Measurements from ENCODE around the gene PCDH12. TPM values are rescaled to one million over a fixed set of nuclear protein-coding genes. Genes with fewer than 3 reads are reported as not detected.
"Not testable (repeated sequence)": the region's sequence is repeated elsewhere in the genome, so short reads cannot be mapped to it uniquely, and the experiment has no call there.

Gene PCDH12
- total RNA-seq, 1 donor from 2014 or later = 0.45 TPM

DNA sequence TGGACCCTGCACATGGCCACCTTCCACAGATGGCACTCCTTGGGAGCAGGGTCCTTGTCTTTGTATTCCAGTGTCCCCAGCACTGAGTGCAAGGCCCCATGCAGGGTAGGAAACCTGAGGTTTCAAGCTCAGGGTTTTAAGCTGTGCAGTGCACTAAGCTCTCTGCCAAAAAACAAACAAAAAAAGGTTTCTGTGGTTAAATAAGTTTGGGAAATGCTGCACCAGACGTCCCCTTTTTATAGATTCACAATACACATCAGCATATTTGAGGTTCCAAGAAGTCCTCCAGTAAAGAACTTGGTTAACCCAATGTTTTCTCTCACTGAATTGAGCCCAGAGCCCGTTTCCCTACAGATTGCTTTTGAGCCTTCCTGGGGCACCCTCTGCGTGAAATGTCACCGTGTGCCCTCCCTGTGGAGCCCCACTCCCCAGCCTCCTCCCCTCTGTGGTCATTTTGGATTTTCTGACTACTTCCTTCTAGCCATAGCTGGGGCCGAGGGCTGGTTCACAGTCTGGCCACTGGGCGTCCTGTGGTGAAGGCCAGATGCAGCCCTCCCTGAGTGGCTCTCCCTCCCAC lies 17.2 kb downstream of the PCDH12 start:
- no peak for DNase-seq (ENCODE audit: low read depth)

DNA sequence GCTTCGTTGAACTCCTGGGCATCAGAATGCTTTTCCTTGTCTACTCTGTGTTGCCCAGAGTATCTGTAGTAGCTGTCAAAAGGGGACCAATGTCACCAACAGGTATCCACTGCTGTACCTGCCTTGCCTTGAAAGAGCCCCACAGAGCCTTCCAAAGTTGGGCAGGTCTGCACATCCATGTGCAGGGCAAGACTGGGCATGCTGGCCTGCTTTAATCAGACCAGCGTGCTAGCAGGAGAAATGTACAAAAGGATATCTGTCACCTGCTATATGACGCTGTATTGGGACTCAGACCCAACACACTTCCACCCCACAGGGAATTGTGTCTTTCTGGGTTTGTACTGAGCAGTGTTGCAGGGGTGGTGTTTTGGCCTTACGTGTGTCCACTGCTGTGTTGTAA lies 22.5 kb downstream of the PCDH12 start:
- no peak for DNase-seq (ENCODE audit: low read depth)

DNA sequence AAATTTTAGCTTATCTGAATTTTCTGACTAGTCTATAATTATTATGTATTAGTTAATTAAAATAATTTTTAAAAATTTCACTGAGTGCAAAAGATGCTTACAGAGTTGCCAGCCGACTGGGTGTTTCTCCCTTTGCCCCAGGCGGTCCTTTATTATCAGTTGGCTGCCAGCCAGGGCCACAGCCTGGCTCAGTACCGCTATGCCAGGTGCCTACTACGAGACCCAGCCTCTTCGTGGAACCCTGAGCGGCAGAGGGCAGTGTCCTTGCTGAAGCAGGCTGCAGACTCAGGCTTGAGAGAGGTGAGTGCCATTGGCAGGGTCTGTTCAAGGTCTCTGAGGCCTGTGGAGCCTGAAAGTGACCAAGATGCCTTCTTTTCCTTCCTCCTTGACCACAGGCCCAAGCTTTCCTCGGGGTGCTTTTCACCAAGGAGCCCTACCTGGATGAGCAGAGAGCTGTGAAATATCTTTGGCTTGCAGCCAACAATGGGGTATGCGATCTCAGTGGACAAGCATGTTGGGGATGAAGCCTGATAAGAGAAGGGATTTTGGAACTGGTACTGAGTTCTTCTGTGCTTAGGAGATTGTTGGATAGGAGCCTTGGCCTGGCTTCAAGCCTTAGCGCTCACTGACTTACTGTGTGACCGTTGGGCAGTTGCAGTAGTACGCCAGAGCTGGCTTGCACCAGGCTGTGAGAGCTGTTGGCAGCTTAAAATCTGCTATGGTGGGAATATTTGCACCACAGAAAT lies 23.7 kb downstream of the PCDH12 start:
- DNase-seq (ENCODE audit: low read depth) = no peak

DNA sequence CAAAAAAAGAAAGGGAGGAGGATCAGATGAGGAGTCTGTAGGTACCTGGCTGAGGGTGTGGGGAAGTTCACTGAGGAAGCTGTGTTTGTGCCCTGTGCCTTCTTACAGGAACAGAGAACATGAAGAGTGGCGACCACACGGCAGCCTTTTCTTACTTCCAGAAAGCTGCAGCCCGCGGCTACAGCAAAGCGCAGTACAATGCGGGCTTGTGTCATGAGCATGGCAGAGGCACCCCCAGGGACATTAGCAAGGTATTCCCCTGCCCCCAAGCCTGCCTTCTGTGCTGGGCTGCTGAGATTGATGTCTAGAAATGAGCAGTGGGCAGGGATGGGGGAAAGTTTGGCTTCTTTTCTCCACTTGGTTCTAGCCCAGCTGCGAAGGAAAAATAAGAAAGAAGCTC lies 24.9 kb downstream of the PCDH12 start:
- no peak for DNase-seq (ENCODE audit: low read depth)

DNA sequence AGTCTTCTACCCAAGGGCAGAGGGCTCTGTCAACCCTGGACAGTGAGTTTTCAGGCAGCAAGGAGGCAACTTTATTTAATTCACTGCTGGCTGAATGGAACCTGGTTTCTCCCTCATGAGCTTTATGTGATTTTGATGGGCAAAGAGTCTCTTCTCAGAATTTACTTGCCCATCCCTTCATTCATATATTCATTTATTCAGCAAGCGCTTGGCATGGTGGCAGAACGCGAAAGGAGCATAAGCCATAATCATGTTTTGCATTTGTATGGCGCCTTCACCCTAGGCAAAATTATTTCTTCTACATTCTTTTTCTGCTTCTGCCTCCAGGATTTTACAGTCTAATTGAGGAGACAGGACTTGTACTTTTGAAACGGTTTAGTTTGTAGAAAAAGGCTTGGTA lies 26.3 kb downstream of the PCDH12 start:
- DNase-seq (ENCODE audit: low read depth) = no peak

DNA sequence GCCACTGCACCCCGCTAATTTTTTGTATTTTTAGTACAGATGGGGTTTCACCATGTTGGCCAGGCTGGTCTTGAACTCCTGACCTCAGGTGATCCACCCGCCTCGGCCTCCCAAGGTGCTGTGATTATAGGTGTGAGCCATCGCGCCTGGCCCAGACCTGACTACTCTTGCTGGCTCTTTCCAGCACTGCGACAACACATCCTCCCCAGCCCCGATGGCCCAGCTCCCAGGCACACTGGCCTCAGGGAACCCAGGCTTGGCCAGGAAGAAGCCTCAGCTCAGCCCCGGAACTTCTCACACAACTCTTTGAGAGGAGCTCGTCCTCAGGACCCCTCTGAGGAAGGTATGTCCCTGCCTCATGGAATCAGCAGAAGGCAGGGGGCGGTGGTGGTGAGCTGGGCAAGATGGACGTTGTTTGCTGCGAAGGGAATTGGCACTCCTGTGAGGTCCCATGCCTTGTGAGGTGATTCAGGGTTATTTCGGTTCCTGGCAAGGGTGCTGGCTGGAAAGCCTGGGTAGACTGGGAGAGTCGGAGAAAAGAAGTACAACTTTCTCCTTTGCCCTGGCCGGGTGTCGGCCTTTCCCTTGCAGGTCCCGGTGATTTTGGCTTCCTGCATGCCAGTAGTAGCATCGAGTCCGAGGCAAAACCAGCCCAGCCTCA lies 28.5 kb downstream of the PCDH12 start:
- no peak for DNase-seq (ENCODE audit: low read depth)

DNA sequence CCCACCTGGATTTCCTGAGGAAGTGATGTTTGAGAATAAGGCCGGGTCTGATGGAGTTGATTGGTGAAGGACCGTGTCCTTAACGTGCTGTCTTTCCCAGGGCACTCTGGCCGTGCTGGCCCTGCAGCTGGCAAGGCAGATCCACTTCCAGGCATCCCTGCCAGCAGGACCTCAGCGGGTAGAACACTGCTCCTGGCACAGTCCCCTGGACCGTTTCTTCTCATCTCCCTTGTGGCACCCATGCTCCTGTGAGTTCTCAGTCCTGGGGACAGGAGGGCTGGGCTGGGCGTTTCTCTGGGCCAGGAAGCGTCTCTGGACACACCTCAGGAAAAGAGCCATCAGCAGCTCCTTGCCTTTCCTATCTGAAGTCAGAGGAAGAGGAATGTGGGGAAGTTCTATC lies 30.0 kb downstream of the PCDH12 start:
- DNase-seq (ENCODE audit: low read depth) = no peak

DNA sequence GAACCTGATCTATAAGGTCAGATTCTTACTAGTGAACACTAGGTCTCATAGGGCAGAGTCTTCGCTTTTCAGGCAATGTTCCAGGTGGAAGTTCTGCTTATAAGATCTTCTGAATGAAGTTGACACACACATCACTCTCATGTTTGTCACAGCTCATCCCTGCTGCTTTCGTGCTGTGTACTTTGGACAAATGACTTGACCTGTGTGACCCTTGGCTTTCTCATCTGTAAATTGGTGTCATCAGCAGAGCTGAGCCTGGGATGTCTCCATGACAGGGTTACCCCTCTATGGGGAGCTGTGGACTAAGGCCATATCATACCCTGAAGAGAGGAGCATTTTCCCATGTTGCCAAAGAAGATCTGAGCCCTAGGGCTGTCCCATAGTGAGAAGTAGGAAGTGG lies 31.6 kb downstream of the PCDH12 start:
- DNase-seq (ENCODE audit: low read depth) = no peak

DNA sequence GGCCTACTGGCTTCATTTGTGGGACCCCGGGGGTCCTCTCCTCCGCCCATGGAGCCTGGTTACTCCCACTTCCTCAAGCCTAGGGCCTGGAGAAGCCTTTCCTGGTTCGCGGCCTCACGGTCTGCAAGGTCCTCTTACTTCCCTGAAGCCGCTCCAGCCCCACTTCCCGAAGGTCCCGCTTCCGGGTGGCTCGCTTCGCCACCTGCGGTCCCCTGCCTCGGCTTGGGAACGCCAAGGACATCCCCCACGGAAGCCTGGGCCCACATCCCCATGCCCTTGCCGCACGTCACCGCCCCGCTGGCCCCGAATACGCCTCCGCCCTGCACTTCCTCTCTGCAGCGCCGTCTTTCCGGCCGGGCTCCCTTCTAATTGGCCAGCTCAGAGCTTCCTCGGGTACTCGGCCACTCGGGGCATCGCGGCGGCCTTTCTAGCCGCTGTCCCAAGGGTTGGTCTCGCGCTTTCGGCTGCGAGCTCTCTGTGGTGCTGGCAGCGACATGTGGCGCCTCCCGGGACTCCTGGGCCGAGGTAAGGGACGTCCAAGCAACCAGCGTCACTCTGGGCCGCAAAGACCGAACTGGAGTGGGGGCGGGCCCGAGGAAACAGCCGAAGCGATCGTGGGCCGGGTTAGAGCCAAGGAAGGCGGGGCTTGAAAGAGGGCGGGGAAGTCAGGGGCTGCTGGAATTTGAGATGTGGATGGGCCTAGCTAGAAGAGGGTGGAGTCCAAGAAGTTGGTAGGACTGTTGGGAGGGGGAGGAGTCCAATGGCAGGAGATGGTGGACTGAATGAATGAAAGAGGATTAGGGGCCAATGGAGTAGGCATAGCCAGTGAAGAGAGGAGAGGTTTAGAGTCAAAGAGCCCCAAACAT lies 34.3 kb downstream of the PCDH12 start, which contains the start of gene DELE1:
Gene DELE1, plus strand, starts transcription at position 424 of the 866 bp plus-strand sequence. Its CDS starts 71 bp downstream, at position 495.
- DNase-seq (ENCODE audit: low read depth) = peak; percentile 90

DNA sequence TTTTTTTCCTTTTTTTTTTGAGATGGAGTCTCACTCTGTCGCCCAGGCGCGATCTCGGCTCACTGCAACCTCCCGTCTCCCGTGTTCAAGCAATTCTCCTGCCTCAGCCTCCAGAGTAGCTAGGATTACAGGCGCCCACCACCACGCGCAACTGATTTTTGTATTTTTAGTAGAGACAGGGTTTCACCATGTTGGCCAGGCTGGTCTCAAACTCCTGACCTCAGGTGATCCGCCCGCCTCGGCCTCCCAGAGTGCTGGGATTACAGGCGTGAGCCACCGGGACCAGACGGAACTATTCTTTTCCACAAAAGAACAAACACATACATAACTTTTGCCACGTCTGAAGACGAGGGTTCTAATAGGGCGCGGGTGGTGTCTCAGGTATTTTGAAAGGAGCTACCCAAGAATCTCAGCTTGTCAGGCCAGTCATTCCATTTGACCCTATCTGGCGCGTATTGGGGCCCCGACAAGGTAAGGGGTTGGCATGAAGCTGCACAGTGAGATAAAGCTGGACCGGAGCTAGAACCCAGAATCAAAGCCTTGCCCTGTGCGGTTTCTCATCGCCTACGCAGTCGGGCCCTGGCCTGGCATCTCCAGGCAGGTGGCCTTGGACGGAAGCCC lies 35.1 kb downstream of the PCDH12 start:
- DNase-seq (ENCODE audit: low read depth) = not testable (repeated sequence)

DNA sequence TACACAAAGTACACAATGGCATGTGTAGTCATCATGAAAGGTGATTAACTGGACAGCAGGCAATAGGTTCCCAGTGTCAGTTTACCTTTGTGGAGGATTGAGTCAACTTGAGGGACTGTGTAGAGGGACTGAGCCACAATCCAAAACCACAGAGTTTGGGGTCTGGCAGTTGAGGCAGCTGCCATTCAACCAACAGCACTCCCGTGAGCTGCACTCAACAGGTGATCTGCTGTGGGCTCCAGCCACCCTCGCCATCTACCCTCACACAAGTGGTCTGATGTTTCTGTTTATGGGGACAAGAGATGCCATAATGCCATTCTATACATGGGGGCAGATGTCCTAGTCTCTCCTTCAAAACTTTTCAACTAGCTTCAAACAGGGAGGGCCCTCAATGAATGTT lies 37.2 kb downstream of the PCDH12 start:
- DNase-seq (ENCODE audit: low read depth) = no peak

DNA sequence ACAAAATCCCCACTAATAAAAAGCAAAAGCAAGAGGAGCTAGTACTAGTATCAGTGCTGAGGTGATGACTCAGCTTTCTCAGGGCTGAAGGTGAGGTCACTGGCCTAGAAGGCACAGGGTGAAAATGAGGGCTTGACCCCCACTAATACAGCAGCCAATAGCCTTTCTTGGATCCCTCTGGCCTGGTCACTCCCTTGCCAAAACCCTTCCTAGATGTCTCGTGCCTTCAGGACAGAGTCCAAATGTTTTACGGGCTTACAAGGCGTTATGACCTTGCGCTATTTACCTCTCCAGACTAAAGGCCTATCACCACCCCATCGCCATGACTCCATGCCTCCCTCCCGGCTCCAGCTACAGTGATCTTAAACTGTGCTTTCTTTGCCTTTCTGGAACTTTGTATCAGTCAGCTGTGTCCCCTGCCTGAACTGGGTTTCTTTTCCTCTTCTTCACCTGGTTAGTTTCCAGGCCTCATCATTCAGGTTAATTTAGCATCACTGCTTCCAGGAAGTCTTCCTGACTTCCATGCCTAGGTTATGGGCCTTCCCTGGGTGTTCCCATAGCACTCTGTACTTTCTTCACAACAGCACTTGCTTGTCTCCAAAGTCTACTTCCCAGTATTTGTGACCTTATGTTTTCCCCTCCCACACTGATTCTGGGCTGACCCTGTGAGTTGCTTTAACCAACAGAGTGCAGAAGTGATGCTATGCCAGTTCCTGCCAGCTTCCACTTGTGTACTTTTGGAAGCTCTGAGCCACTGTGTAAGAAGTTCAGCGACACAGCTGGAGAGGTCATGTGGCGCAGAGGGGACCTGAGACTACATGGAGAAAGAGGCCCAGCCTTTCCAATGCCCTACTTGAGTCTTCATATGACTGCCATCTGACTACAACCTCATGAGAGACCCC lies 38.5 kb downstream of the PCDH12 start:
- no peak for DNase-seq (ENCODE audit: low read depth)

DNA sequence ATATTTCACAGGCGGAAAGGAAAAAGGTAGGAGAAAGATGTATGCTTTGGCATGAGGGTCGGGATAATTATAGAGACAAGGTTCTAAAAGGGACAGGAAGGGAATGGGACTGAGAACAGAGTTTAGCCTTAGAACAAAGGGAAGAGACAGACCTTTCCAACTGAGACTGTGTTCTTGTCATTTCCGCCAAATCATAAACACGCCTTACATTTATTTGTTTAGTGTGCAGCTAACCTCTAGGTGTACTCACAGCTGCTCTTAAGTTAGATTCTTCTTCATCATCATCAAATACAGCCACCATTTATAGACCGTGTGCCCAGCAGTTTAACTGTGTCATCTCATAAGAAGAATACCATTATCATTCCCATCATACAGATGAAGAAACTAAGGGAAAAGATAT lies 40.2 kb downstream of the PCDH12 start:
- DNase-seq (ENCODE audit: low read depth) = no peak

DNA sequence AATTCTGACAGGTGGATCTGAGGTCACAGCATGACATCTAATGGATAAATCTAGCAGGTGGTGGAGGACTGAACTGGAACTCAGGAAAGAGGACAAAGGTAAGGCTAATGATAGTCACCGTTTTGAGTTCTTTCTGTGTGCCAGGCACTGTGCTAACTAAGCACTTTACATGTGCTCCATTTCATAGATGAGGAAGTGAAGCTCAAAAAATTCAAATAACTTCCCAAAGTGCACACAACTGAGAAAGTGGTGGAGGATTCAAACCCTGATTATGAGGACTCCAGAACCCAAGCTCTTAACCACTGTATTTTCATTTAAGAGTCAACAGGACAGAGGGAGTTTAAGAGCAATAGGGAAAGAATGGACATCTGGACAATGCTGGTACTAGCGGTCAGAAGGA lies 41.5 kb downstream of the PCDH12 start:
- no peak for DNase-seq (ENCODE audit: low read depth)

DNA sequence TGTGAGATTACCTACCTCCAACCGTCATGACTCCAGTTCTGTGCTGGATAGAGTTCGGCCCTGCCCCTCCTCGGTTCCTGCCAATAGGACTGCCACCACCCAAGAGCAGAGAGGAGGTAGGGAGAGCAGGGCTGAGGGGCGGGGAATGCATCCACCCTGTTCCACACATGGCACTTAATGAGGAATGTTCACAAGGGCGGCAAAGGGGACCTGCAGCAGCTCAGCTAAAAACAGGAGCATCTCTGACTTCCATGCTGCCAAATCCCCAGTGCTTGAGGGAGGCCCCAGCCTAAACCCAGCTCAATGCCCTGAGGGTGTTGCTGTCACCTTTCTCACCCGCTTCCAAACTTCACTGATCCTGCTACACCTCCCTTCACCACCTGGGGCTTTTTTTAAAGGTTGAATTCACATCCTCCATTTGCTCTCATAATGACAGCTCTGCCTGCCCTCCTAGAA lies 42.1 kb downstream of the PCDH12 start:
- DNase-seq (ENCODE audit: low read depth) = no peak

DNA sequence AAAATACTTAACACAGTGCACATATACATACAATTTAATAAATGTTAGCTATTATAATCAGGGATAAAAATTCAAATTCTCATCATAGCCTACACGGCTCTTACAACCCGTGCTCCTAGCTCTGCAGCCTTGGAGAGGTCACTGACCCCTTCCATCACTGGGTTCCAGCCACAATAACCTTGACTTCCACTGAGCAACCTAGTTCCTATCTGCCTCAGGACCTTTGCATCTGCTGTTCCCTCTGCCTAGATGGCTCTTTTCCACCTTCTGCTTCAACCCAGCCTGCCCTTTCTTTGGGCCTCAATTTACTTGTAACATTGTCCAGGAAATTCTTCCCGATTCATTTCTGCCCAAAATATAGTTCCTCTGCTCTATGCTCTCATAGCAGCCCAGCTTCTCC lies 43.2 kb downstream of the PCDH12 start:
- no peak for DNase-seq (ENCODE audit: low read depth)

DNA sequence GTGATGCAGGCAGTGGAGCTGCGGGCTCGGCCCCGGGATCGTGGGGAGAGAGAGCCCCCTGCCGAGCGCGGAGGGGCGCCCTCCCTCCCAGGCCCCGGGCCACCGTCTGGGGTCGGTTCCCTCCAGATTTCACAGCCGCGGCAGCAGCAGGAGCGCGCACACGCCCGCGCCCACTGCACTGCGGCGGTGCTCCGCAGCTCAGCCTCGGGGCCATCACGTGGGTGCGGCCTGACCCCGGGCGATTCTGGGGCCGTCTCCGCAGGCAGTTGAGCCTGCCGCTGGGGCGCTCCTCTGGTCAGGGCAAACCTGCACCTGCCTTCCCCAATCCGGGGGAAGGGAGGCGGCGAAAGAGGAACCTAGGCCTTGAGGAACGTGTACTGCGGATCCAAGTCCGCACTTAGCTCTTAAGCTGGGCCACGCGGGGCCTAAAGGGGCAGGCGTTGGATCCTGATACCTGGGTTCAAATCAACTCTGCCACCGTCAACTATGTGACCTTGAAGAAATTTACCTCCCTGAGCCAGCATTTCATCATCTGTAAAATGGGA lies 43.7 kb downstream of the PCDH12 start:
- no peak for DNase-seq (ENCODE audit: low read depth)

DNA sequence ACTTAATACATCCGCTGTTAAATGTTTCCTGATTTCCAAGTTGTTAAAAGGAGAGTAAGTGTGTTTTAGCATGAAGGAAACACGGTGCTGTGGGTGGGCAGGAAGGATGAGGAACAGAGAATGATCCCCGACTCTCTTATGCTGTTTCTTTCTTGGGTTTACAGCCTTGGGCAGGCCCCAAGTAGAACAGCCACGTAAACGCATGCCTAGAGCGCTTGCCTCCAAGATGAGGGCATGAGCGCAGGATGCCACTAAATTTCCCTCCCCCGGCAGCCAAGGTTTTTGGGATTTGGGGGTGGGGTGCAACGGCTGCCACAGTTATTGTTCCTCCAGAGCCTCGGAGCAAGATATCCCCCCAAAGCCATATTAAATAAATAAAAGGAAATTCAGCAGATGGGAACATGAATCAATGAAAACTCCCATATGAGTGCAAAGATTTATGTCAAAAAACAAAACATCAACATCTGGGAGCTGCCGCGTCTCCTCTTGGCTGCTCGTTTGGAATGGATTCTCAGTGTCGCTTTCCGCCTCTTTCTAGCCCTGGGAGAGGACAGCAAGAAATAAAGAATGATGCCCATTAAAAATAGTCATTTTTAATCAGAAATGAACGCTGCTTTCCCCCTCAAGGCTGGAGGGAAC lies 44.3 kb downstream of the PCDH12 start:
- DNase-seq (ENCODE audit: low read depth) = no peak

DNA sequence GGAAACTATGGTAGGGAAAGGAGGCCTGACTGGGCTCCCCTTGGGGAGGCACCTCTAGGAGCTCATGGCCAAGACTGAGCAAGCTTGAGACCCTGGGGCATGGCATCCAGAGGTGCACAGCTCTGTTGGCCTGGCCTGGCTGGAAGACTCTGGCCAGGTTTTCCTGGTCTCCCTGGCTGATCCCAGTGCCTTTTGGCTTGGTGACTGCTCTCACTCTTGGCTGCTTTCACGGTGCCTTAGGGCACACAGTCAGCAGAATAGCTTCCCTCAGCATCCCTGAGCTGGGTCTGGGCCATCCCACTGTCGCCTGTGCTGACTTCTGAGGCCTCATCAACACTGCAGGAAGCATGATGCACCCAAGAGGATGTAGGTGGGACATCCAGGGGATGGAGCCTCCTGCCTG lies 47.7 kb downstream of the PCDH12 start:
- peak; percentile 24 for DNase-seq (ENCODE audit: low read depth)

DNA sequence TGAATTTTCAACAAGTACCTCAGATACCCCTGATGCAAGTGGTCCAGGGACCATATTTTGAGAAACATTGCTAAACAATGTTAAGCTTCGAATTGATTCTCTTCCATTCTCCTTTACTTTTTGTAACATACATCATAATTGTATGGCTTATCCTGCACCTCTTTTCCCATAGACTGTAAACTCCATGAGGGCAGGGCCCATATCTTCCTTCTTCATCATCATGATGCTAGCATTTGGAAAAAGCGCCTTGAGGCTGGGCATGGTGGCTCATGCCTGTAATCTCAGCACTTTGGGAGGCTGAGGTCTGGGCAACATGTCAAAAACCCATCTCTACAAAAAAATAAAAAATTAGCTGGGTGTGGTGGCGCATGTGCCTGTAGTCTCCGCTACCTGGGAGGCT lies 48.8 kb downstream of the PCDH12 start:
- DNase-seq (ENCODE audit: low read depth) = no peak
